ENCODE measurements around the gene COLEC12. TPM values are rescaled to one million over a fixed set of nuclear protein-coding genes. Genes with fewer than 3 reads are reported as not detected.

Gene COLEC12
- total and polyA plus RNA-seq, 5 donors from 2014 or later: not detected

DNA sequence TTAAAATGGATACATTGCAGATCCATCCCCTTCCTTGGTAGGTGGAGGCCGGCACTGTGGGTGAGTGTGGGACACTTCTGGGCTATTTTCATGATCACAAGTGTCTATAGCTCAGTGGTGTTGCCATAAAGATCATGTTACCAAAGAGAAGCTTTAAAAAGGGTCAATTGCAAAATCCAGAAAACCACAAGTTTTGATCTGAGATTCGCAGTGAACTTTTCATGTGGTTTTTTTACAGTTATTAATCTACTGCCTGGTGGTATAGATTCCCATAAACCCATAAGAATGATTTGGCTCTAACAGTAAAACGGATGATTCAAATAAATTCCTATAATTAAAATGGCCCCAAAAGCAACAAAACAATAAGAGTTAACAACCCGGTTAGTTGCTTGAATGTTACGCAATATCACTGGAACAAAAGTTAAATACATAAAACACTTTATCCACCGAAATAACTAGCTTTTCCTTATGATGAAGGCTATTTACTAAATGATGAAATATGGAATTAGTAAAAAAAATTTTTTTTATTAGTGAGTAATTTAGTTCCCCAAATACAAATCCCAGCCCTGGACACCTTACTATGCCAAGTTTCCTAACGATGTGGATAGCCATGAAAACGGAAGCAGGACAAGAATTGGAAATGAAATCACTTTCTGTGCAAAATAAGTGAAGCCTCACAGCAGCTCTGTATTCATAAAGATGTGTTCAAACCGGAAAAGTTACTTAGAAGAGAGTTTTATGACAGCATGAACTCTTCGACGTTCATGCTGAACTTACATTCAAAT lies 137.0 kb downstream of the COLEC12 start:
- Histone ChIP-seq H3K4me1 (ENCODE audit: control insufficient read depth, insufficient read depth, low read length, poor library complexity, severe bottlenecking) (no peaks in the 10 kb centered on the region), H3K4me3 (ENCODE audit: low read depth, low read length) (no peak overlapping the region), H3K27ac (ENCODE audit: insufficient read depth, low read length, poor library complexity, severe bottlenecking) (no peak overlapping the region), H3K9me3 (ENCODE audit: control insufficient read depth in 2 of 2, low read length in 2 of 2) (no peaks in the 10 kb centered on the region), H3K36me3 (ENCODE audit: control insufficient read depth, insufficient read depth, low read length) (no peaks in the 10 kb centered on the region), H3K27me3 (ENCODE audit: control insufficient read depth, insufficient read depth, low read length) (no peaks in the 10 kb centered on the region)
- no peak overlapping the region for H3K27ac Mint-ChIP-seq
- no peaks in the 10 kb centered on the region for H3K4me1 Mint-ChIP-seq
- no peaks in the 10 kb centered on the region for H3K27me3 Mint-ChIP-seq
- no peaks in the 10 kb centered on the region for H3K9me3 Mint-ChIP-seq
- H3K36me3 Mint-ChIP-seq: no peaks in the 10 kb centered on the region
- no peak overlapping the region for H3K4me3 Mint-ChIP-seq
- DNase-seq (no peak), ATAC-seq (ENCODE audit: low read depth in 2 of 2) (no peak)

DNA sequence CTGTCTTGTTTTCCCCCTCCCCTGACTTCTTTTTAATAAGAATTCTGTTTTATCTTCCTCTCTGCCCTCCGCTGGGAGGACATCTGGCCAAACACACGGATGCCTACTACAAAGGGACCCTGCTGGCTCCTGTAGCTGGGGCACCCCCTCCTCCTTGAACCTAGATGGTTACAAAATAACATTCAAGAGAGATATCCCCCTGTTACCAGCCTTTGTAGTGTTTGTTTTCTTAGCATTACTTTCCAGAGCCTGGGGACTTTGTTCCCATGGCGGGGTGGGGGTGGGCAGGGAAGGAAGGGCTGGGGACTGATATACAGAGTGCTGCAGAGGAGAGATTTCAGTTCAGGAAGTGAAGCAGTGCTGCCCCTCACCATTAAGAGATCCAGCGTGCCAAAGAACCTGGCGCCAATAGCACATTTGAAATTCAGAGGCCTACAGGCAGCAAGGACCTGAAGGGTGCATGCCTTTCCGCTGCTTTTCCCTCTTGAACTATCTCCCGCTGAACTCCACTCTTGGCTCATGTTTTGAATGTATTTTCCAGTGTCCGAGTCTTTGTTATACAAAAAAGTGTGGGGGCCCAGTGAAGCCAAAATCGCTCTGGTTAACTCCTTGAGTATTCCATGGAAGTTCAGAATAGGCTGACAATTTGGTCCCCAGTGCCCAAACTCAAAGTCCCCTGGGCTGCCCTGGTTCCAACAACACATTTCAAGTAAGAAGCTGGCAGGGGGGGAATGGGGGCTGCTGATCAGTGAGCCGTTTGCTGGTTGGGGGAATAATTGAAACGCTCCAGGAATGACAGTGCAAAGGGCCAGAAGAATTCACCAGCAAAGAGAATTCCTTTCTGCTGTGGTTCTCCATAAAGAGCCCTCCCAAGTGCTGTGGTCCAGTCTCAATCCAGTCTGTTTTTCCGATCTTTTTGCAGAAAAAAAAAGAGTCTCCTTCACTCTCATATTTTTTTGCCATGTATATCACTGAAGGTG lies 137.9 kb downstream of the COLEC12 start:
- no peaks in the 10 kb centered on the region for H3K4me1 Mint-ChIP-seq
- H3K27ac Mint-ChIP-seq: no peak overlapping the region
- Histone ChIP-seq H3K27me3 (ENCODE audit: control insufficient read depth, insufficient read depth, low read length) (no peaks in the 10 kb centered on the region), H3K27ac (ENCODE audit: insufficient read depth, low read length, poor library complexity, severe bottlenecking) (no peak overlapping the region), H3K4me3 (ENCODE audit: low read depth, low read length) (no peak overlapping the region), H3K9me3 (ENCODE audit: control insufficient read depth in 2 of 2, low read length in 2 of 2) (no peaks in the 10 kb centered on the region), H3K36me3 (ENCODE audit: control insufficient read depth, insufficient read depth, low read length) (no peaks in the 10 kb centered on the region), H3K4me1 (ENCODE audit: control insufficient read depth, insufficient read depth, low read length, poor library complexity, severe bottlenecking) (no peaks in the 10 kb centered on the region)
- no peaks in the 10 kb centered on the region for H3K27me3 Mint-ChIP-seq
- DNase-seq (no peak), ATAC-seq (ENCODE audit: low read depth in 2 of 2) (no peak)
- H3K4me3 Mint-ChIP-seq: no peak overlapping the region
- no peaks in the 10 kb centered on the region for H3K9me3 Mint-ChIP-seq
- H3K36me3 Mint-ChIP-seq: no peaks in the 10 kb centered on the region

DNA sequence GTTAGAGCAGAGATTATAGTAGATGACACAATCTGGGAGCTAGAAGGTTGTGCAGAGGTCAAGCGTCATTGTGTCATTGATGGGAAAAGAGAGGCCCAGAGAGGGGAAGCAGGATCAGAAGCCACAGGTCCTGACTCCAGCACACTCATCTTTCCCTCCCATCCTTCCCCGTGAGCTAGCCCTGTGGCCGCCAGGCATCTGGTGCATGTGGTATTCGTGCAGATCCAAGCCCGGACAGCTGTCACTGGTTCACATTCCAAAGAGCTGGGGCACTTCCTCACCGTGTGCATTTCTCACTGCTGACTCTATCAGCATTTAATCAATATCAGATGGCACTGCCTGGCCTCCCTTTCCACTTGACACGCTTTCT lies 138.6 kb downstream of the COLEC12 start:
- Mint-ChIP-seq H3K27me3 (no peaks in the 10 kb centered on the region), H3K9me3 (no peaks in the 10 kb centered on the region), H3K4me1 (no peaks in the 10 kb centered on the region), H3K4me3 (no peak overlapping the region), H3K36me3 (no peaks in the 10 kb centered on the region), H3K27ac (no peak overlapping the region)
- Histone ChIP-seq H3K9me3 (ENCODE audit: control insufficient read depth in 2 of 2, low read length in 2 of 2) (no peaks in the 10 kb centered on the region), H3K4me1 (ENCODE audit: control insufficient read depth, insufficient read depth, low read length, poor library complexity, severe bottlenecking) (no peaks in the 10 kb centered on the region), H3K4me3 (ENCODE audit: low read depth, low read length) (no peak overlapping the region), H3K36me3 (ENCODE audit: control insufficient read depth, insufficient read depth, low read length) (no peaks in the 10 kb centered on the region), H3K27ac (ENCODE audit: insufficient read depth, low read length, poor library complexity, severe bottlenecking) (no peak overlapping the region), H3K27me3 (ENCODE audit: control insufficient read depth, insufficient read depth, low read length) (no peaks in the 10 kb centered on the region)
- ATAC-seq (ENCODE audit: low read depth in 2 of 2): no peak
- DNase-seq: no peak

DNA sequence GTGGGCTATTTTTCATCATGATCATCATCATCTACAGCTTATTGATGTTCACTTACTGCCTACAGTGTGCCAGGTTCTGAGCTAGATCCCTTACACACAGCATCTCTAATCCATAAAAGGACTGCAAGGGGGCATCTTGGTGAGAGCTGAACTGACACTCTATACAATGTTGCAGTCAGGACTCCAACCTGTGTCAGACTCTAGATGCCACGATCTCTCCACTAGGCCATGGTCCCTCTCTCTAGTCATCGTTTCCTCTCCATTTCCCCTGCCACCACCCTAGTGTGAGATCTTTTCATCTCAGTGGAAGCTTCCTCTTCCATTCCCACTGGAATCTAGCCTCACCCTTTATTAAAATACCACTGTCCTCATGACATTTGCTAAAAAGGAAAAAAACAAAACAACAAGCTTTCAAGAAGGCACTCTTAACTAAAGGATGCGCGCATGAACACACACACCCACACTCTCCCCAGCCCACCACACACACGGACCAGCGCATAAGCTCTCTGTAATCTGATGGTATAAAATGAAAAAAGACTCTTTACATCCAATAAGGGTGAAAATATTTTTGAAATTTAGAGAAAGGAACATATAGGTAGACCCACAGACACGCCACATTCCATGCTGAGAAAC lies 139.3 kb downstream of the COLEC12 start:
- Histone ChIP-seq H3K4me3 (ENCODE audit: low read depth, low read length) (no peak overlapping the region), H3K4me1 (ENCODE audit: control insufficient read depth, insufficient read depth, low read length, poor library complexity, severe bottlenecking) (no peaks in the 10 kb centered on the region), H3K36me3 (ENCODE audit: control insufficient read depth, insufficient read depth, low read length) (no peaks in the 10 kb centered on the region), H3K27ac (ENCODE audit: insufficient read depth, low read length, poor library complexity, severe bottlenecking) (no peak overlapping the region), H3K27me3 (ENCODE audit: control insufficient read depth, insufficient read depth, low read length) (no peaks in the 10 kb centered on the region), H3K9me3 (ENCODE audit: control insufficient read depth in 2 of 2, low read length in 2 of 2) (no peaks in the 10 kb centered on the region)
- Mint-ChIP-seq H3K9me3 (no peaks in the 10 kb centered on the region), H3K27me3 (no peaks in the 10 kb centered on the region), H3K36me3 (no peaks in the 10 kb centered on the region), H3K27ac (no peak overlapping the region), H3K4me3 (no peak overlapping the region), H3K4me1 (no peaks in the 10 kb centered on the region)
- DNase-seq (no peak), ATAC-seq (ENCODE audit: low read depth in 2 of 2) (no peak)

DNA sequence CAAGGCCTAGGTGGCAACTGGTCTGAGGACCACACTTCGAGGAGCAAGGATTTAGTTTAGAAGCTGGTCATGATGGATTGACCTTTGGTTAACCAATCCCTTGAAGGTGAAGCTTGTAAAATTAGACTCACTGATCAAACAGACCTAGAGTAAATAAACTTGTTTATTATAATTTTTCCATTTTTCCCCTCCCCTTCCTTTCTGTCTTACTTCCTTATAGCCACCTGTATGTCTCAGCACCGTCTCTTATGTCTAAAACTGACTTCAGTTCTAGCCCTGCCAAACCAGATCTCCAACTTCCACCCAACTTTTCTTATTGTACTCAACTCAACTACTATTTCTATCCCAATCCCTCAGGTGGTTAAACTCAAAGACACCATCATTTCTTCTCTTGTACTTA lies 139.8 kb downstream of the COLEC12 start:
- Histone ChIP-seq H3K9me3 (ENCODE audit: control insufficient read depth in 2 of 2, low read length in 2 of 2) (no peaks in the 10 kb centered on the region), H3K27ac (ENCODE audit: insufficient read depth, low read length, poor library complexity, severe bottlenecking) (no peak overlapping the region), H3K4me1 (ENCODE audit: control insufficient read depth, insufficient read depth, low read length, poor library complexity, severe bottlenecking) (no peaks in the 10 kb centered on the region), H3K4me3 (ENCODE audit: low read depth, low read length) (no peak overlapping the region), H3K36me3 (ENCODE audit: control insufficient read depth, insufficient read depth, low read length) (no peaks in the 10 kb centered on the region), H3K27me3 (ENCODE audit: control insufficient read depth, insufficient read depth, low read length) (no peaks in the 10 kb centered on the region)
- no peaks in the 10 kb centered on the region for H3K36me3 Mint-ChIP-seq
- no peaks in the 10 kb centered on the region for H3K27me3 Mint-ChIP-seq
- no peak for DNase-seq
- no peak overlapping the region for H3K4me3 Mint-ChIP-seq
- H3K4me1 Mint-ChIP-seq: no peaks in the 10 kb centered on the region
- ATAC-seq (ENCODE audit: low read depth in 2 of 2): no peak
- no peaks in the 10 kb centered on the region for H3K9me3 Mint-ChIP-seq
- no peak overlapping the region for H3K27ac Mint-ChIP-seq

DNA sequence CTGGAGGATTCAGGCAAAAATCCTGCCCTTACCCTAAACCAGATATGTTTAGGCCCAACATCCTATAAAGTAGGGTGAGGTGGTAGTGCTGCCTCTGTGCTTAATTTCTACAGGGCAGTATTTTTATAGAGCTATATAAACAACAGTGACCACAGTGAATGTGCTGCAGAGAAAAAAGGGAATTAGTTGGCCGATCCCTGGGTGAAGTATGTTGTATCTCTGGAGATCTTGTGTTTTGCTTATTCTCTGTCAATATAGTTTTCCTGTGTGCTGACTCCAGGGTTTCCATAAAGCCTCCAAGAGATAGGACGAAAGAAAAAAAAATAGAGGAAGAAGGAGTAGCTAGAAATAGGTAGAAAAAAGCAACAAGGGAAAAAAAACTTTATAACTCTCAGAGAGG lies 143.7 kb downstream of the COLEC12 start:
- Mint-ChIP-seq H3K9me3 (peaks cover 0 to 3% (median 0%) of the 10 kb centered on the region in 7 donors), H3K36me3 (no peaks in the 10 kb centered on the region), H3K4me3 (no peak overlapping the region), H3K27ac (no peak overlapping the region), H3K27me3 (no peaks in the 10 kb centered on the region), H3K4me1 (no peaks in the 10 kb centered on the region)
- H3K27me3 ChIP-seq (ENCODE audit: control insufficient read depth, insufficient read depth, low read length): peaks cover 2% of the 10 kb centered on the region
- no peaks in the 10 kb centered on the region for H3K4me1 ChIP-seq (ENCODE audit: control insufficient read depth, insufficient read depth, low read length, poor library complexity, severe bottlenecking)
- no peak overlapping the region for H3K4me3 ChIP-seq (ENCODE audit: low read depth, low read length)
- ATAC-seq (ENCODE audit: low read depth in 2 of 2) (no peak), DNase-seq (no peak)
- no peaks in the 10 kb centered on the region for H3K36me3 ChIP-seq (ENCODE audit: control insufficient read depth, insufficient read depth, low read length)
- H3K9me3 ChIP-seq (ENCODE audit: control insufficient read depth in 2 of 2, low read length in 2 of 2): no peaks in the 10 kb centered on the region
- H3K27ac ChIP-seq (ENCODE audit: insufficient read depth, low read length, poor library complexity, severe bottlenecking): no peak overlapping the region

DNA sequence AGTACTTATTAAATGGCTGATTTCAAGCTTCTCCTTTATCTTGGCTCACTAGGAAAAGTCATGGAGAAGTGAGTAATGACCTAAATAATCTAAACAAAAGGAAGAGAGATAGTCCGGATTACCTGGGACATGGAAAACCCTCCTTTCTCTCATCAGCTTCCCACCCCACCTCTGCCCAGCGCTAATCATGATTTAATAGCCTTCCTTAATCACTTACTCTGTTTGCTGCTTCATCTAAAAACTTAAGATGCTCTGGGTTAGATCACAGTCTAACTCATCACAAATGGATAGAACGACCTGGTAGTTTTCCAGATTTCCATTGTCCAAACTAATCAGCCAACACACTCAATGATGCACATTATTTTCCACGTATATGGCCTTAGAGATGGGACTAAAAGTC lies 144.8 kb downstream of the COLEC12 start:
- ATAC-seq (ENCODE audit: low read depth in 2 of 2) (no peak), DNase-seq (no peak)
- Histone ChIP-seq H3K4me3 (ENCODE audit: low read depth, low read length) (no peak overlapping the region), H3K4me1 (ENCODE audit: control insufficient read depth, insufficient read depth, low read length, poor library complexity, severe bottlenecking) (no peaks in the 10 kb centered on the region), H3K27me3 (ENCODE audit: control insufficient read depth, insufficient read depth, low read length) (peaks cover 2% of the 10 kb centered on the region), H3K36me3 (ENCODE audit: control insufficient read depth, insufficient read depth, low read length) (no peaks in the 10 kb centered on the region), H3K9me3 (ENCODE audit: control insufficient read depth in 2 of 2, low read length in 2 of 2) (no peaks in the 10 kb centered on the region), H3K27ac (ENCODE audit: insufficient read depth, low read length, poor library complexity, severe bottlenecking) (no peak overlapping the region)
- no peak overlapping the region for H3K27ac Mint-ChIP-seq
- no peaks in the 10 kb centered on the region for H3K4me1 Mint-ChIP-seq
- peaks cover 0 to 3% (median 0%) of the 10 kb centered on the region in 7 donors for H3K9me3 Mint-ChIP-seq
- no peak overlapping the region for H3K4me3 Mint-ChIP-seq
- no peaks in the 10 kb centered on the region for H3K36me3 Mint-ChIP-seq
- no peaks in the 10 kb centered on the region for H3K27me3 Mint-ChIP-seq

Data from CD4-positive, CD25-positive, alpha-beta regulatory T cell (primary cell).